Mesothelial cell of epicardium (in vitro differentiated cells): Measurements from ENCODE around the gene ST6GALNAC4. TPM values are rescaled to one million over a fixed set of nuclear protein-coding genes. Genes with fewer than 3 reads are reported as not detected.
A peak's percentile ranks its signal among the peaks of the same experiment; 100 is the strongest.

Experiments
- DNase-seq, 2 experiments: peaks; one replicate each; pipeline ENCODE4 v3.0.0; 2021; ENCODE audit warnings: low spot score in 2 of 2; ENCODE audit not compliant: unreplicated experiment in 2 of 2
- H3K27ac Mint-ChIP-seq: 2 replicates; pipeline ENCODE4 v1.8.0; 2021; ENCODE audit warnings: mixed read lengths
- H3K27me3 Mint-ChIP-seq: 2 replicates; pipeline ENCODE4 v1.8.0; 2021; ENCODE audit warnings: low read depth, mixed read lengths
- H3K36me3 Mint-ChIP-seq: 2 replicates; pipeline ENCODE4 v1.8.0; 2021; ENCODE audit warnings: mixed read lengths
- H3K4me1 Mint-ChIP-seq: 2 replicates; pipeline ENCODE4 v1.8.0; 2021; ENCODE audit warnings: mixed read lengths
- H3K4me3 Mint-ChIP-seq: 2 replicates; pipeline ENCODE4 v1.8.0; 2021; ENCODE audit warnings: mild to moderate bottlenecking, moderate library complexity, mixed read lengths
- H3K9me3 Mint-ChIP-seq: 2 replicates; pipeline ENCODE4 v1.8.0; 2021; ENCODE audit warnings: mixed read lengths
- CTCF ChIP-seq: fragments of 200-600 bp; sonication (generic); IDR thresholded peaks from one replicate; pipeline ENCODE4 v1.5.0; 2021; ENCODE audit warnings: antibody characterized with exemption; ENCODE audit not compliant: unreplicated experiment
- total RNA-seq: library from RNA; stranded (reverse); gene quantifications from 3 replicates; pipeline ENCODE4 v1.2.1, GENCODE V29; 2021

Gene ST6GALNAC4
- total RNA-seq, 1 donor from 2014 or later: 14.5 TPM

- Mint-ChIP-seq H3K9me3 (peaks cover 12% of the 10 kb centered on the region), H3K36me3 (peaks cover 27% of the 10 kb centered on the region), H3K4me3 (peak within 1 kb of the TSS; percentile 82), H3K27ac (peak within 1 kb of the TSS; percentile 87), H3K4me1 (peaks cover 27% of the 10 kb centered on the region), H3K27me3 (no peaks in the 10 kb centered on the region)
- peak; percentile 54 to 71 for DNase-seq
- no peak for TF ChIP-seq CTCF
Observed at GRCh38 chr9:127899128-127899943, 17.5 kb downstream of the ST6GALNAC4 start, which contains the start of gene ST6GALNAC6. Gene ST6GALNAC6, minus strand, starts transcription at chr9:127899603. Its CDS starts 1,622 bp downstream, at chr9:127897981.

GRCh38 chr9:127898433-127899127 is 18.3 kb downstream of the ST6GALNAC4 start:
- H3K27ac Mint-ChIP-seq: peak overlapping the region; percentile 87
- TF ChIP-seq CTCF: no peak
- no peaks in the 10 kb centered on the region for H3K27me3 Mint-ChIP-seq
- H3K36me3 Mint-ChIP-seq: peaks cover 34% of the 10 kb centered on the region
- peaks cover 20% of the 10 kb centered on the region for H3K4me1 Mint-ChIP-seq
- peaks cover 19% of the 10 kb centered on the region for H3K9me3 Mint-ChIP-seq
- DNase-seq: peak in 1 of 2 experiments; percentile 52
- H3K4me3 Mint-ChIP-seq: peak overlapping the region; percentile 82

- TF ChIP-seq CTCF: no peak
Observed at GRCh38 chr9:127897193-127897692, 19.6 kb downstream of the ST6GALNAC4 start.

GRCh38 chr9:127896395-127897192 is 20.2 kb downstream of the ST6GALNAC4 start:
- H3K9me3 Mint-ChIP-seq: peaks cover 30% of the 10 kb centered on the region
- H3K36me3 Mint-ChIP-seq: peaks cover 50% of the 10 kb centered on the region
- DNase-seq: no peak
- H3K27me3 Mint-ChIP-seq: no peaks in the 10 kb centered on the region
- no peak for TF ChIP-seq CTCF
- H3K4me3 Mint-ChIP-seq: no peak overlapping the region
- peak overlapping the region; percentile 56 for H3K27ac Mint-ChIP-seq
- peaks cover 15% of the 10 kb centered on the region for H3K4me1 Mint-ChIP-seq

More at GRCh38 chr9:127897193-127897692, 19.6 kb downstream of the ST6GALNAC4 start:
- Mint-ChIP-seq H3K27me3 (no peaks in the 10 kb centered on the region), H3K27ac (peak overlapping the region; percentile 56), H3K36me3 (peaks cover 48% of the 10 kb centered on the region), H3K4me3 (peak overlapping the region; percentile 38), H3K4me1 (peaks cover 15% of the 10 kb centered on the region), H3K9me3 (peaks cover 30% of the 10 kb centered on the region)
- peak; percentile 61 to 63 for DNase-seq

GRCh38 chr9:127895811-127896210 is 21.0 kb downstream of the ST6GALNAC4 start:
- no peak overlapping the region for H3K4me3 Mint-ChIP-seq
- H3K27me3 Mint-ChIP-seq: no peaks in the 10 kb centered on the region
- TF ChIP-seq CTCF: no peak
- peaks cover 30% of the 10 kb centered on the region for H3K9me3 Mint-ChIP-seq
- peaks cover 57% of the 10 kb centered on the region for H3K36me3 Mint-ChIP-seq
- no peak for DNase-seq
- H3K4me1 Mint-ChIP-seq: peaks cover 13% of the 10 kb centered on the region
- H3K27ac Mint-ChIP-seq: no peak overlapping the region
